HepG2 (cell line): ENCODE measurements around the gene S100A8. TPM values are rescaled to one million over a fixed set of nuclear protein-coding genes. Genes with fewer than 3 reads are reported as not detected.

Source experiments
- ATAC-seq: fragments of 200-7000 bp; cut with Tn5 transposase; 3 replicates; pipeline ENCODE4 v1.9.1; 2020; ENCODE audit warnings: mild to moderate bottlenecking, moderate library complexity
- BruUV-seq: library from RNA; stranded (reverse); fragments of 400-500 nt; replicated peaks from 2 replicates; lab custom pipeline; 2021; lab: Mats Ljungman, UMichigan
- CTCF ChIA-PET: fragments of 300-600 bp; formaldehyde crosslinking; extraction: SDS; loops from one replicate; lab custom pipeline; 2021; ENCODE audit warnings: low total read pairs, inconsistent platforms, low intra/inter-chr PET ratio; lab: Yijun Ruan, JAX
- POLR2A ChIA-PET: fragments of 350-600 bp; sonication (Branson Sonifier 250); formaldehyde crosslinking; loops from one replicate; lab custom pipeline; 2020; ENCODE audit warnings: antibody characterized with exemption, inconsistent platforms; lab: Yijun Ruan, JAX
- DNase-seq: peaks from one replicate; pipeline ENCODE4 v3.0.0-alpha.2; 2015; ENCODE audit warnings: low spot score
- FAIRE-seq: peaks from 3 replicates; lab custom pipeline; 2011; peaks lifted over from hg19 to GRCh38; lab: Jason Lieb, UNC
- H2AFZ ChIP-seq: one replicate; pipeline ENCODE4 v1.6.1; 2011; ENCODE audit warnings: low read length, inconsistent platforms
- H3K27ac ChIP-seq: fragments of 300-600 bp; 3 replicates; pipeline ENCODE4 v1.8.0; 2011; ENCODE audit warnings: mixed run types, mild to moderate bottlenecking, mixed read lengths, low read length, inconsistent platforms; ENCODE audit not compliant: insufficient read depth; ENCODE audit errors: extremely low read length
- H3K27me3 ChIP-seq, 2 experiments: fragments of 200-600 bp in 1 of 2; 2 replicates in 1 of 2; 3 replicates in 1 of 2; pipeline versions ENCODE4 v1.6.0 to v1.8.0; 2011; ENCODE audit warnings: low read length in 2 of 2, mild to moderate bottlenecking in 2 of 2, moderate library complexity in 2 of 2, inconsistent platforms in 1 of 2; ENCODE audit not compliant: insufficient read depth in 2 of 2, control insufficient read depth in 1 of 2
- H3K36me3 ChIP-seq, 2 experiments: fragments of 200-600 bp in 1 of 2; replicated peaks in 1 of 2; 2 replicates in 1 of 2; 3 replicates in 1 of 2; pipeline versions ENCODE4 v1.5.1 to v1.8.0; 2011; ENCODE audit warnings: low read length in 2 of 2, inconsistent platforms in 1 of 2; ENCODE audit not compliant: insufficient read depth in 2 of 2, control insufficient read depth in 1 of 2
- H3K4me1 ChIP-seq: 2 replicates; pipeline ENCODE4 v1.5.1; 2012; ENCODE audit warnings: low read length, inconsistent platforms; ENCODE audit not compliant: insufficient read depth
- H3K4me2 ChIP-seq: 2 replicates; pipeline ENCODE4 v1.6.0; 2011; ENCODE audit warnings: low read depth, low read length, inconsistent platforms
- H3K4me3 ChIP-seq, 3 experiments: fragments of 200-600 bp in 1 of 3; sonication (generic), shearing (Covaris generic) in 1 of 3; replicated peaks in 1 of 3; 2 replicates each; pipeline ENCODE4 v1.5.1; 2011 to 2016; ENCODE audit warnings: low read length in 3 of 3, inconsistent platforms in 2 of 3, low read depth in 2 of 3, mild to moderate bottlenecking in 2 of 3, control low read depth in 1 of 3, mixed read lengths in 1 of 3; ENCODE audit not compliant: insufficient read depth in 1 of 3
- H3K79me2 ChIP-seq: one replicate; pipeline ENCODE4 v1.6.1; 2011; ENCODE audit warnings: low read length, inconsistent platforms; ENCODE audit not compliant: insufficient read depth
- H3K9ac ChIP-seq: 2 replicates; pipeline ENCODE4 v1.6.0; 2011; ENCODE audit warnings: mild to moderate bottlenecking, low read depth, low read length, inconsistent platforms; ENCODE audit not compliant: insufficient read depth
- H3K9me3 ChIP-seq: 2 replicates; pipeline ENCODE4 v1.5.1; 2012; ENCODE audit warnings: mild to moderate bottlenecking, low read length
- H4K20me1 ChIP-seq: 2 replicates; pipeline ENCODE4 v1.6.0; 2011; ENCODE audit warnings: inconsistent platforms, mild to moderate bottlenecking, low read length, moderate library complexity; ENCODE audit not compliant: insufficient read depth
- HHEX ChIP-seq: IDR thresholded peaks from 2 replicates; pipeline ENCODE4 v1.6.1; 2016; ENCODE audit warnings: control low read depth
- PHF20 ChIP-seq: sonication (generic); formaldehyde crosslinking; IDR thresholded peaks from 2 replicates; pipeline ENCODE4 v1.5.0; 2020; ENCODE audit warnings: mild to moderate bottlenecking, missing genetic modification reagents
- SP5 ChIP-seq: IDR thresholded peaks from 2 replicates; pipeline ENCODE4 v1.6.1; 2016; ENCODE audit warnings: low read depth, borderline replicate concordance
- TEAD2 ChIP-seq: sonication (generic); formaldehyde crosslinking; IDR thresholded peaks from 2 replicates; pipeline ENCODE4 v1.9.0; 2021; ENCODE audit warnings: missing genetic modification reagents
- ZNF230 ChIP-seq: sonication (generic); formaldehyde crosslinking; IDR thresholded peaks from 2 replicates; pipeline ENCODE4 v1.4.0; 2020; ENCODE audit warnings: mild to moderate bottlenecking, missing genetic modification reagents
- WGBS: methylation state at CpG from one replicate; pipeline ENCODE4 v1.1.6; 2017; ENCODE audit warnings: low lambda C conversion rate; 5-methylcytosine and 5-hydroxymethylcytosine counted together
- in situ Hi-C: cut with HindIII; loops from 2 replicates; pipeline ENCODE4 v1.10.0; 2017; ENCODE audit warnings: low pct_unique_long_range_greater_than_20kb; ENCODE audit not compliant: extremely low pct_ligation_motif_present
- intact Hi-C: fragments of 100-400 bp; cut with micrococcal nuclease; formaldehyde crosslinking; loops from one replicate; pipeline ENCODE4 v1.10.0; 2022; ENCODE audit not compliant: unreplicated experiment
- polyA plus RNA-seq, 8 experiments: library from polyadenylated mRNA; depleted of rRNA in 3 of 8; stranded (reverse) in 7 of 8; unstranded in 1 of 8; fragments of >200 nt; fragmentation: Illumina TruSeq in 4 of 8; extraction: Trizol in 4 of 8; gene quantifications; 2 replicates each; pipeline versions ENCODE4 v1.2.1 to v1.2.3, GENCODE V29; 2011 to 2016; ENCODE audit warnings: low read depth in 4 of 8, missing spikeins in 1 of 8, mixed read lengths in 1 of 8; ENCODE audit not compliant: insufficient read depth in 1 of 8
- total RNA-seq, 5 experiments: library from RNA; depleted of rRNA; stranded (reverse); fragments of >200 nt; fragmentation: Illumina TruSeq; extraction: Trizol; gene quantifications; 2 replicates each; pipeline ENCODE4 v1.2.3, GENCODE V29; 2016; ENCODE audit warnings: low read depth in 1 of 5
- TF ChIP-seq, protein P1 (sequence below): fragments of 450-650 bp; IDR thresholded peaks from 2 replicates; pipeline ENCODE4 v1.6.1; 2017

The S100A8 gene
- total and polyA plus RNA-seq, 2 of the 13 experiments (the other 11 are each of a cell fraction or from before 2014, with no cell fraction given) = not detected

DNA sequence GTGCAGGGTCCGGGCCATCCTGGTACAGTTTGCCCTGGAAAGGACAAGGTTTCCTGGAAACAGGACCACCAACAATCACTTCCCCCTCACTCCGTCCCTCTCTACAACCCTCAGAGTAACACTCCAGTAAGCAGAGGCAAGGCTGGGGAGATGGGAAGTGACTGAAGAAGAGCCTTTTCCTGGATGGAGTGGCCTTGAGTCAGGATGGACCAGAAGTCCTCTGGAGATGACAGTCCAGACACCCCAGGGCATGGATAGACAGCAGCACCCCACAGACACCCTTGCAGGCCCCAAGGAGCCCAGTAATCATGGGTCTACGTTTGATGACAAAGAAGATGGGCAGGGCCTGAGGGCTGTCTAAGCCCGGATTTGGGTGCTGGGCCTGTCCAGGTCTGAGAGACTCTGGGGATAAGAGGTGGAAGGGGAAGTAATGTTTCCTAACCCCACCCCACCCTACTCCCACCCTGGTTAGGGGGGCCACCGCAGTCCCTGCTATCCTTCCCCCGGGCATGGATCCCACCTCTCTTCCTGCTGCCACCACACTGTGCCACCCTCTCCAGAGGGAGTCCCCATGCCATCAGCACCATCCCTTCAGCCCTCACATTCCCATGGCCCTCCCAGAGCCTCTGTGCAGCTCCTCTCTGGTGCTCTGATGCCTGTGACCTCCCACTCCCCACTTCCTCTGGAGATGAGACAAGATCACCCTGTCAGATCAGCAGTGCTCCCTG lies 7.2 kb upstream of the S100A8 start:
- H3K27me3 ChIP-seq = peaks cover 2 to 59% of the 10 kb centered on the region in 2 experiments; a peak in 4 of 5 replicates
- ChIA-PET POLR2A (no interaction called here), CTCF (no interaction called here)
- ATAC-seq (no peak), FAIRE-seq (no peak), DNase-seq (no peak)
- 2% methylated on average over 6 of the region's 6 CpGs for WGBS
- H4K20me1 ChIP-seq = no peaks in the 10 kb centered on the region
- no peak overlapping the region for H2AFZ ChIP-seq
- in situ Hi-C loops = no loop called here
- H3K9me3 ChIP-seq = no peaks in the 10 kb centered on the region
- H3K4me1 ChIP-seq = no peaks in the 10 kb centered on the region
- no TSS peak for BruUV-seq
- no peak overlapping the region for H3K4me3 ChIP-seq
- no peak overlapping the region for H3K27ac ChIP-seq
- intact Hi-C loops = loop anchor here (10.0 kb wide), 2 partner anchors 63 to 1003 kb away; no protein-coding TSS in a partner anchor
- no peak overlapping the region for H3K4me2 ChIP-seq
- H3K36me3 ChIP-seq = no peaks in the 10 kb centered on the region
- no peaks in the 10 kb centered on the region for H3K79me2 ChIP-seq
- H3K9ac ChIP-seq = no peak overlapping the region
- TF ChIP-seq SP5 (no peak), PHF20 (CRISPR knock-in tag) (no peak), HHEX (no peak), ZNF230 (CRISPR knock-in tag) (no peak), TEAD2 (CRISPR knock-in tag) (no peak)
- TF ChIP-seq, protein P1, sequence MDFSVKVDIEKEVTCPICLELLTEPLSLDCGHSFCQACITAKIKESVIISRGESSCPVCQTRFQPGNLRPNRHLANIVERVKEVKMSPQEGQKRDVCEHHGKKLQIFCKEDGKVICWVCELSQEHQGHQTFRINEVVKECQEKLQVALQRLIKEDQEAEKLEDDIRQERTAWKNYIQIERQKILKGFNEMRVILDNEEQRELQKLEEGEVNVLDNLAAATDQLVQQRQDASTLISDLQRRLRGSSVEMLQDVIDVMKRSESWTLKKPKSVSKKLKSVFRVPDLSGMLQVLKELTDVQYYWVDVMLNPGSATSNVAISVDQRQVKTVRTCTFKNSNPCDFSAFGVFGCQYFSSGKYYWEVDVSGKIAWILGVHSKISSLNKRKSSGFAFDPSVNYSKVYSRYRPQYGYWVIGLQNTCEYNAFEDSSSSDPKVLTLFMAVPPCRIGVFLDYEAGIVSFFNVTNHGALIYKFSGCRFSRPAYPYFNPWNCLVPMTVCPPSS = no peak
